Gastroesophageal sphincter (tissue), 3 donors: ENCODE data around the gene NBPF9.
"Not testable (repeated sequence)": the region's sequence is repeated elsewhere in the genome, so short reads cannot be mapped to it uniquely, and the experiment has no call there.

Source experiments
- EP300 ChIP-seq: sonication (generic); formaldehyde crosslinking; IDR thresholded peaks from one replicate; pipeline ENCODE4 v1.6.1; 2017; ENCODE audit warnings: antibody characterized with exemption, mild to moderate bottlenecking
- POLR2A ChIP-seq, 2 donors: fragments of 450-650 bp; IDR thresholded peaks; one replicate each; pipeline ENCODE4 v1.6.1; 2017; ENCODE audit warnings: antibody characterized with exemption in 2 of 2, mild to moderate bottlenecking in 2 of 2, moderate library complexity in 1 of 2
- POLR2AphosphoS5 ChIP-seq: sonication (generic); formaldehyde crosslinking; IDR thresholded peaks from one replicate; pipeline ENCODE4 v1.6.1; 2017; ENCODE audit warnings: antibody characterized with exemption
- TF ChIP-seq, protein P1 (sequence below), 4 experiments: fragments of 200-600 bp in 2 of 4; fragments of 450-650 bp in 2 of 4; sonication (generic) in 1 of 4; IDR thresholded peaks; one replicate each; pipeline ENCODE4 v1.5.1; 2017 to 2019; ENCODE audit warnings: antibody characterized with exemption in 4 of 4, mild to moderate bottlenecking in 2 of 4, moderate library complexity in 2 of 4

DNA sequence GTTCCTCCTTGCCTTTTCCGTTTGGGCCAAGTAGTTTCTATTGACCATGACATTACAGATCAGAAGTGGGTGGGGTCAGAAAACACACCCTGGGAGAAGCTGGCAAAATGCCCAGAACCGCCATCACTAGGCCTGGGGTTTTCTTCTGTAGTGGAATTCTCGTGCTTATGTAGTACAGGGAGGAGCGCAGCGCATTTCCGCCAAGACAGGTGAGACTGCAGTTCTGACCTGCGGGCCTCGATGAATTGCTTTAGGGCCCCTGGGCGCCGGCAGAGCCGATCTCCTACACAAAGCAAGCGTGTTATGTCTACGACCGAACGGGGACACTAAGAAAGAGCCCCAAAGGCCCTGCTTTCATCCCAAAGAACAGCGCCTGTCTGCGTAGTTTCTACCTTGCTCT is 25.9 kb upstream of the NBPF9 start:
- TF ChIP-seq, protein P1, sequence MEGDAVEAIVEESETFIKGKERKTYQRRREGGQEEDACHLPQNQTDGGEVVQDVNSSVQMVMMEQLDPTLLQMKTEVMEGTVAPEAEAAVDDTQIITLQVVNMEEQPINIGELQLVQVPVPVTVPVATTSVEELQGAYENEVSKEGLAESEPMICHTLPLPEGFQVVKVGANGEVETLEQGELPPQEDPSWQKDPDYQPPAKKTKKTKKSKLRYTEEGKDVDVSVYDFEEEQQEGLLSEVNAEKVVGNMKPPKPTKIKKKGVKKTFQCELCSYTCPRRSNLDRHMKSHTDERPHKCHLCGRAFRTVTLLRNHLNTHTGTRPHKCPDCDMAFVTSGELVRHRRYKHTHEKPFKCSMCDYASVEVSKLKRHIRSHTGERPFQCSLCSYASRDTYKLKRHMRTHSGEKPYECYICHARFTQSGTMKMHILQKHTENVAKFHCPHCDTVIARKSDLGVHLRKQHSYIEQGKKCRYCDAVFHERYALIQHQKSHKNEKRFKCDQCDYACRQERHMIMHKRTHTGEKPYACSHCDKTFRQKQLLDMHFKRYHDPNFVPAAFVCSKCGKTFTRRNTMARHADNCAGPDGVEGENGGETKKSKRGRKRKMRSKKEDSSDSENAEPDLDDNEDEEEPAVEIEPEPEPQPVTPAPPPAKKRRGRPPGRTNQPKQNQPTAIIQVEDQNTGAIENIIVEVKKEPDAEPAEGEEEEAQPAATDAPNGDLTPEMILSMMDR (IDR thresholded peaks at IDR 0.05) = not testable (repeated sequence)
- not testable (repeated sequence) for TF ChIP-seq POLR2A (IDR thresholded peaks at IDR 0.05); POLR2AphosphoS5; EP300
